Prostate gland (tissue), 2 donors: ENCODE results near the gene CTNNA1. TPM values are rescaled to one million over a fixed set of nuclear protein-coding genes. Genes with fewer than 3 reads are reported as not detected.

Experiments used
- DNase-seq: peaks from one replicate; pipeline ENCODE4 v3.0.0-alpha.2; 2019; ENCODE audit warnings: low spot score
- H3K27ac ChIP-seq, 2 donors: fragments of 200-600 bp; sonication (generic); 2 replicates each; pipeline ENCODE4 v1.5.1; 2017 to 2019
- H3K27me3 ChIP-seq: fragments of 200-600 bp; sonication (generic); replicated peaks from 2 replicates; pipeline ENCODE4 v1.5.1; 2019; ENCODE audit not compliant: insufficient read depth
- H3K36me3 ChIP-seq, 2 donors: fragments of 200-600 bp; sonication (generic); 1 replicate in 1 of 2; 2 replicates in 1 of 2; pipeline versions ENCODE4 v1.5.1 to v1.8.1; 2017 to 2019
- H3K4me1 ChIP-seq: fragments of 200-600 bp; sonication (generic); replicated peaks from 2 replicates; pipeline ENCODE4 v1.5.1; 2019
- H3K4me3 ChIP-seq, 2 donors: fragments of 200-600 bp; sonication (generic); 2 replicates each; pipeline ENCODE4 v1.5.1; 2017 to 2019
- H3K9me3 ChIP-seq: fragments of 200-600 bp; sonication (generic); 2 replicates; pipeline ENCODE4 v1.5.1; 2017
- POLR2A ChIP-seq: fragments of 450-650 bp; IDR thresholded peaks from one replicate; pipeline ENCODE4 v1.6.1; 2016; ENCODE audit warnings: antibody characterized with exemption, mild to moderate bottlenecking
- POLR2AphosphoS5 ChIP-seq: sonication (generic); formaldehyde crosslinking; IDR thresholded peaks from one replicate; pipeline ENCODE4 v1.6.1; 2017; ENCODE audit warnings: antibody characterized with exemption
- WGBS: methylation state at CpG from one replicate; pipeline ENCODE4 v1.1.5; 2018; 5-methylcytosine and 5-hydroxymethylcytosine counted together
- intact Hi-C: fragments of 100-400 bp; cut with DNase I; formaldehyde crosslinking; loops from one replicate; pipeline ENCODE4 v1.14.2; 2022
- total RNA-seq, 2 donors: library from RNA; depleted of rRNA; stranded (reverse); fragments of >200 nt; gene quantifications; one replicate each; pipeline ENCODE4 v1.1.0, GENCODE V29; 2016
- TF ChIP-seq, protein P1 (sequence below), 4 experiments: fragments of 200-600 bp in 2 of 4; fragments of 450-650 bp in 2 of 4; sonication (generic) in 2 of 4; IDR thresholded peaks; 1 replicate in 3 of 4; 2 replicates in 1 of 4; pipeline ENCODE4 v1.5.1; 2016 to 2019; ENCODE audit warnings: antibody characterized with exemption in 4 of 4, mild to moderate bottlenecking in 2 of 4, moderate library complexity in 2 of 4

The CTNNA1 gene
- total RNA-seq, 2 donors from 2014 or later, result 210 to 212 TPM

DNA sequence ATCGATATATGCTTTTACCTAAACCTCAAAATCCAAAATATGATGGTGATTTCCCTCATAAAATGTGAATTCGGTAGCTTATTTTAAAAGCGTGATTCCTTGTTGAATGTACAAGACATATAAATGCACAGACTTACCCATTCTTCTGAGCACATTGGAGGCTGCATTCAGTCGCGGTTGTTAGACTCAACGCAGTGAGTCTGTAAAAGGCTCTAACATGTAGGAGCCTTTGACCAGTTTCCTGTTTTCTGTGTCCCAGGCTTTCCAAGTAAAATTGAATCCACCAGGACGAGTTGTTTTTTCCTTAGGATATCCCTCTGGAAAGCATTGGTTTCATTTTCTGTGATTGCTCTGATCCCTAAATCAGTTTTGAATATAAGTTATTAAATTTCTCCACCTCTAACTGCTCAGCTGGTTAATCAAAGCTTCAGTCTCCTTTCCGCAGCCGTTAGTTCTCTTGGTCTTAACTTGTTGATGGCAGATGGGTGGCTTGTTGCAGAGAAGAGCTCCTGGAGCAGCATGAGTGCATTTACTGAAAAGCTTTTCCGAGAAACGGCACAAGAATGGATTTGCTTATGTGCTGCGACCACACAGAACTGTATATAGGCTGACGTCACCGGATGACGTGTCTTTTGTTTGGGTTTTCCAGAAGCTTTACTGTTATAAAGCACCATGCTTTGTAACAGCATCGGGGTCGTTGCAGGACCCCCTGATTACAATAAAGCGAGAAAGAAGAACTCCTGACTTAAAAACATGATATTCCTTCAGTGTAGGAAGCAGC lies 121.7 kb downstream of the CTNNA1 start, which contains the start of gene LRRTM2:
LRRTM2 (minus strand) TSS at position 565 of the 781 bp plus-strand sequence; CDS start at position 141, 424 bp downstream.
- Histone ChIP-seq H3K27ac (no peak within 1 kb of the TSS), H3K9me3 (no peaks in the 10 kb centered on the region), H3K4me3 (no peak within 1 kb of the TSS), H3K27me3 (no peaks in the 10 kb centered on the region), H3K36me3 (no peaks in the 10 kb centered on the region), H3K4me1 (peaks cover 4% of the 10 kb centered on the region)
- no peak for TF ChIP-seq POLR2AphosphoS5
- 53% methylated on average over 18 of the region's 18 CpGs for WGBS
- intact Hi-C loops, result no loop called here
- no peak for DNase-seq

GRCh38 chr5:138875552-138875875 lies 122.3 kb downstream of the CTNNA1 start:
- Histone ChIP-seq H3K4me3 (no peak overlapping the region), H3K27me3 (no peaks in the 10 kb centered on the region), H3K4me1 (peaks cover 4% of the 10 kb centered on the region), H3K27ac (no peak overlapping the region), H3K36me3 (no peaks in the 10 kb centered on the region), H3K9me3 (no peaks in the 10 kb centered on the region)
- DNase-seq, result no peak
- intact Hi-C loops, result no loop called here
- TF ChIP-seq, protein P1, sequence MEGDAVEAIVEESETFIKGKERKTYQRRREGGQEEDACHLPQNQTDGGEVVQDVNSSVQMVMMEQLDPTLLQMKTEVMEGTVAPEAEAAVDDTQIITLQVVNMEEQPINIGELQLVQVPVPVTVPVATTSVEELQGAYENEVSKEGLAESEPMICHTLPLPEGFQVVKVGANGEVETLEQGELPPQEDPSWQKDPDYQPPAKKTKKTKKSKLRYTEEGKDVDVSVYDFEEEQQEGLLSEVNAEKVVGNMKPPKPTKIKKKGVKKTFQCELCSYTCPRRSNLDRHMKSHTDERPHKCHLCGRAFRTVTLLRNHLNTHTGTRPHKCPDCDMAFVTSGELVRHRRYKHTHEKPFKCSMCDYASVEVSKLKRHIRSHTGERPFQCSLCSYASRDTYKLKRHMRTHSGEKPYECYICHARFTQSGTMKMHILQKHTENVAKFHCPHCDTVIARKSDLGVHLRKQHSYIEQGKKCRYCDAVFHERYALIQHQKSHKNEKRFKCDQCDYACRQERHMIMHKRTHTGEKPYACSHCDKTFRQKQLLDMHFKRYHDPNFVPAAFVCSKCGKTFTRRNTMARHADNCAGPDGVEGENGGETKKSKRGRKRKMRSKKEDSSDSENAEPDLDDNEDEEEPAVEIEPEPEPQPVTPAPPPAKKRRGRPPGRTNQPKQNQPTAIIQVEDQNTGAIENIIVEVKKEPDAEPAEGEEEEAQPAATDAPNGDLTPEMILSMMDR (IDR thresholded peaks at IDR 0.05), result no peak
- TF ChIP-seq POLR2AphosphoS5, result no peak
- TF ChIP-seq POLR2A, result no peak
- WGBS, result 54% methylated on average over 2 of the region's 2 CpGs

- H3K27ac ChIP-seq, result no peak overlapping the region
- no peaks in the 10 kb centered on the region for H3K36me3 ChIP-seq
- TF ChIP-seq, protein P1 (IDR thresholded peaks at IDR 0.05), result no peak
- no peak for TF ChIP-seq POLR2A
- no peak for TF ChIP-seq POLR2AphosphoS5
- WGBS, result 83% methylated on average over 3 of the region's 3 CpGs
- intact Hi-C loops, result no loop called here
- H3K4me1 ChIP-seq, result peaks cover 4% of the 10 kb centered on the region
- no peak for DNase-seq
- no peaks in the 10 kb centered on the region for H3K9me3 ChIP-seq
- no peak overlapping the region for H3K4me3 ChIP-seq
- H3K27me3 ChIP-seq, result no peaks in the 10 kb centered on the region
Measured at GRCh38 chr5:138875946-138876345, 122.7 kb downstream of the CTNNA1 start.

- TF ChIP-seq, protein P1 (IDR thresholded peaks at IDR 0.05), result no peak
- TF ChIP-seq POLR2A (no peak), POLR2AphosphoS5 (no peak)
- Histone ChIP-seq H3K4me1 (peaks cover 3% of the 10 kb centered on the region), H3K27me3 (no peaks in the 10 kb centered on the region), H3K27ac (no peak overlapping the region), H3K36me3 (no peaks in the 10 kb centered on the region), H3K4me3 (no peak overlapping the region), H3K9me3 (no peaks in the 10 kb centered on the region)
- WGBS, result 95% methylated on average over 4 of the region's 4 CpGs
- DNase-seq, result no peak
- intact Hi-C loops, result no loop called here
Measured at GRCh38 chr5:138876811-138877210, 123.6 kb downstream of the CTNNA1 start.

DNA sequence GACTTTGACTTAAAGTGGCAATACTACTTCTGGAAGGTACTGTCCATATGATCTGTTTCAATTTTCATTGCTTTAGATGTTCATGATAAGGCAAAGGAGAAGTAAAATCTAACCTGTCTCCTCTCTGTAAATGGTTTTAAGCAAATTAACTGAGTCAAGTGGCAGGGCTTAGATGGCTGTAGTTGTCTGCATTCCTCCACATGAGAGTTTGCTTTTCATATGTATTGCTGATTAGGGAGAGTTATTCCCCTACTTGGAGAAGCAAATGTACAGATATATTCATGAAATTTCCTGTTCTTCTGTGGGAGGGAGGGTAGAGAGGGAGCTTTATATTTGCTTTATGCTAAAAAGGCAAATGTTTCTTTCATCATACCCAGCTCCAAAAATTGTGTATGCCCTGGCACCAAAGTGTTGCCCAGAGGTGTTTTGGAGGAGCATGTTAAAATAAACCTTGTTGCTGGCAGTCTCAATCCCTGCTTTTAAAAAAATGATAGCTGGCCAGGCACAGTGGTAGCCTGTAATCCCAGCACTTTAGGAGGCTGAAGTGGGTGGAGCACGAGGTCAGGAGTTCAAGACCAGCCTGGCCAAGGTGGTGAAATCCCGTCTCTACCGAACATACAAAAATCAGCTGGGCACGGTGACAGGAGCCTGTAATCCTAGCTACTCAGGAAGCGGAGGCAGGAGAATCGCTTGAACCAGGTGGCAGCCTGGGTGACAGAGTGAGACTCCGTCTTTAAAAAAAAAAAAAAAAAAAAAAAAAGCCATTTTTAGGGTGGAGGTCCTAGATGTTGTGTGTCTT lies 125.4 kb downstream of the CTNNA1 start:
- Histone ChIP-seq H3K4me3 (no peak overlapping the region), H3K27me3 (no peaks in the 10 kb centered on the region), H3K4me1 (no peaks in the 10 kb centered on the region), H3K36me3 (no peaks in the 10 kb centered on the region), H3K9me3 (no peaks in the 10 kb centered on the region), H3K27ac (no peak overlapping the region)
- TF ChIP-seq POLR2AphosphoS5, result no peak
- TF ChIP-seq, protein P1 (IDR thresholded peaks at IDR 0.05), result no peak
- TF ChIP-seq POLR2A, result no peak
- 51% methylated on average over 7 of the region's 7 CpGs for WGBS
- intact Hi-C loops, result no loop called here
- DNase-seq, result no peak
